ENCODE results near the gene UQCRH.

UQCRH gene

GRCh38 chr1:46288485-46289133 lies 14.9 kb upstream of the UQCRH start:
- Histone ChIP-seq H2AFZ (ENCODE audit: low read length) (no peak overlapping the region), H3K9me3 (ENCODE audit: insufficient read depth, low read depth, low read length) (no peaks in the 10 kb centered on the region), H3K79me2 (ENCODE audit: insufficient read depth, low read length) (no peaks in the 10 kb centered on the region), H3K4me3 (ENCODE audit: low read length, poor library complexity, severe bottlenecking) (no peak overlapping the region), H3K4me1 (ENCODE audit: insufficient read depth, low read length, poor library complexity, severe bottlenecking) (peaks cover 7% of the 10 kb centered on the region), H3K9ac (ENCODE audit: low read depth, low read length, poor library complexity, severe bottlenecking) (no peak overlapping the region), H3F3A (ENCODE audit: low read depth) (no peaks in the 10 kb centered on the region), H3K27me3 (ENCODE audit: insufficient read depth, low read length, poor library complexity, severe bottlenecking) (no peaks in the 10 kb centered on the region), H4K20me1 (ENCODE audit: insufficient read depth, low read length, poor library complexity, severe bottlenecking) (no peaks in the 10 kb centered on the region), H3K36me3 (ENCODE audit: insufficient read depth, low read length) (peaks cover 15% of the 10 kb centered on the region; the same call in 1 of the 2 replicates), H3K9me2 (replicated peaks; ENCODE audit: low read depth, low read length) (no peaks in the 10 kb centered on the region), H3K4me2 (ENCODE audit: low read depth, low read length, poor library complexity, severe bottlenecking) (no peak overlapping the region)
- TF ChIP-seq CTCF (conservative IDR thresholded peaks at IDR 0.05; ENCODE audit: low read length), result no peak
- no peak for TF ChIP-seq EZH2phosphoT487 (IDR thresholded peaks at IDR 0.05; ENCODE audit: borderline replicate concordance)

- Histone ChIP-seq H3F3A (ENCODE audit: low read depth) (no peaks in the 10 kb centered on the region), H3K36me3 (ENCODE audit: insufficient read depth, low read length) (peaks cover 15% of the 10 kb centered on the region; the same call in 1 of the 2 replicates), H3K9me2 (replicated peaks; ENCODE audit: low read depth, low read length) (no peaks in the 10 kb centered on the region), H4K20me1 (ENCODE audit: insufficient read depth, low read length, poor library complexity, severe bottlenecking) (no peaks in the 10 kb centered on the region), H3K4me3 (ENCODE audit: low read length, poor library complexity, severe bottlenecking) (no peak overlapping the region), H3K4me2 (ENCODE audit: low read depth, low read length, poor library complexity, severe bottlenecking) (no peak overlapping the region), H3K79me2 (ENCODE audit: insufficient read depth, low read length) (no peaks in the 10 kb centered on the region), H3K9ac (ENCODE audit: low read depth, low read length, poor library complexity, severe bottlenecking) (no peak overlapping the region), H3K9me3 (ENCODE audit: insufficient read depth, low read depth, low read length) (no peaks in the 10 kb centered on the region), H3K4me1 (ENCODE audit: insufficient read depth, low read length, poor library complexity, severe bottlenecking) (peaks cover 7% of the 10 kb centered on the region), H2AFZ (ENCODE audit: low read length) (no peak overlapping the region), H3K27me3 (ENCODE audit: insufficient read depth, low read length, poor library complexity, severe bottlenecking) (no peaks in the 10 kb centered on the region)
- TF ChIP-seq CTCF (conservative IDR thresholded peaks at IDR 0.05; ENCODE audit: low read length) (no peak), EZH2phosphoT487 (IDR thresholded peaks at IDR 0.05; ENCODE audit: borderline replicate concordance) (no peak)
Measured at GRCh38 chr1:46289134-46289494, 14.4 kb upstream of the UQCRH start.

DNA sequence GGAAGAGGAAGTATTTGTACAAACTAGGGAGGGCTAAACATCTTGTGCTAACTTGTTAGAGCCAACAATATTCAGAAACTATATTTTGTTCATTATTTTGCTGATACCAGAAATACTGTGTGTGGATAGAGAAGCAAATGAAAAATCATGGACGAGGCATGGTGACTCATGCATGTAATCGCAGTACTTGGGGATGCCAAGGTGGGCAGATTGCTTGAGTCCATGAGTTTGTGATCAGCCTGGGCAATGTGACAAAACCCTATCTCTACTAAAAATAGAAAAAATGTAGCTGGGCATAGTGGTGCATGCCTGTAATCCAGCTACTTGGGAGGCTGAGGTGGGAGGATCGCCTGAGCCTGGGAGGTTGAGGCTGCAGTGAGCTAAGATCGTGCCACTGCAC lies 13.5 kb upstream of the UQCRH start:
- TF ChIP-seq CTCF (conservative IDR thresholded peaks at IDR 0.05; ENCODE audit: low read length) (no peak), EZH2phosphoT487 (IDR thresholded peaks at IDR 0.05; ENCODE audit: borderline replicate concordance) (no peak)
- no peaks in the 10 kb centered on the region for H3K27me3 ChIP-seq (ENCODE audit: insufficient read depth, low read length, poor library complexity, severe bottlenecking)

More for the DNA sequence above, 13.5 kb upstream of the UQCRH start:
- Histone ChIP-seq H2AFZ (ENCODE audit: low read length) (no peak overlapping the region), H3K79me2 (ENCODE audit: insufficient read depth, low read length) (no peaks in the 10 kb centered on the region), H3K9ac (ENCODE audit: low read depth, low read length, poor library complexity, severe bottlenecking) (no peak overlapping the region), H3K4me2 (ENCODE audit: low read depth, low read length, poor library complexity, severe bottlenecking) (no peak overlapping the region), H3K9me3 (ENCODE audit: insufficient read depth, low read depth, low read length) (no peaks in the 10 kb centered on the region), H3K4me3 (ENCODE audit: low read length, poor library complexity, severe bottlenecking) (no peak overlapping the region), H3K4me1 (ENCODE audit: insufficient read depth, low read length, poor library complexity, severe bottlenecking) (peaks cover 7% of the 10 kb centered on the region), H3K9me2 (replicated peaks; ENCODE audit: low read depth, low read length) (no peaks in the 10 kb centered on the region), H4K20me1 (ENCODE audit: insufficient read depth, low read length, poor library complexity, severe bottlenecking) (no peaks in the 10 kb centered on the region), H3F3A (ENCODE audit: low read depth) (no peaks in the 10 kb centered on the region), H3K36me3 (ENCODE audit: insufficient read depth, low read length) (peaks cover 13% of the 10 kb centered on the region; the same call in 1 of the 2 replicates)
